ENCODE data around the gene PIM3. TPM values are rescaled to one million over a fixed set of nuclear protein-coding genes. Genes with fewer than 3 reads are reported as not detected.

PIM3 gene
- total RNA-seq, 4 donors from 2014 or later = 103 to 202 (median 143) TPM

GRCh38 chr22:49946612-49947295 is 13.8 kb upstream of the PIM3 start:
- H3K27me3 ChIP-seq = no peaks in the 10 kb centered on the region
- peak overlapping the region; percentile 39 for H3K4me3 ChIP-seq
- no peaks in the 10 kb centered on the region for H3K9me3 ChIP-seq
- no peak for TF ChIP-seq CTCF (IDR thresholded peaks at IDR 0.05)
- no peak for TF ChIP-seq POLR2AphosphoS5 (IDR thresholded peaks at IDR 0.05)
- no peak for TF ChIP-seq EP300 (IDR thresholded peaks at IDR 0.05)
- WGBS = 84% methylated on average over 2 of the region's 17 CpGs
- DNase-seq (ENCODE audit: low spot score in 2 of 2) = no peak
- H3K36me3 ChIP-seq = no peaks in the 10 kb centered on the region
- peaks cover 56% of the 10 kb centered on the region for H3K4me1 ChIP-seq
- H3K27ac ChIP-seq = peak overlapping the region; percentile 92

GRCh38 chr22:49947296-49947622 is 13.3 kb upstream of the PIM3 start:
- peaks cover 61% of the 10 kb centered on the region for H3K4me1 ChIP-seq
- peak overlapping the region; percentile 92 for H3K27ac ChIP-seq
- DNase-seq (ENCODE audit: low spot score in 2 of 2) = no peak
- no peaks in the 10 kb centered on the region for H3K27me3 ChIP-seq
- WGBS = 80% methylated on average over 1 of the region's 6 CpGs
- H3K4me3 ChIP-seq = peak overlapping the region; percentile 39
- TF ChIP-seq EP300 (IDR thresholded peaks at IDR 0.05) (no peak), POLR2A (IDR thresholded peaks at IDR 0.05) (no peak), CTCF (IDR thresholded peaks at IDR 0.05) (no peak), POLR2AphosphoS5 (IDR thresholded peaks at IDR 0.05) (no peak)
- no peaks in the 10 kb centered on the region for H3K9me3 ChIP-seq
- H3K36me3 ChIP-seq = no peaks in the 10 kb centered on the region

- H3K4me3 ChIP-seq = peak overlapping the region; percentile 39
- TF ChIP-seq POLR2AphosphoS5 (IDR thresholded peaks at IDR 0.05) = no peak
- TF ChIP-seq CTCF (IDR thresholded peaks at IDR 0.05) = no peak
- no peak for TF ChIP-seq POLR2A (IDR thresholded peaks at IDR 0.05)
- TF ChIP-seq EP300 (IDR thresholded peaks at IDR 0.05) = no peak
- no peaks in the 10 kb centered on the region for H3K9me3 ChIP-seq
- no peak for DNase-seq (ENCODE audit: low spot score in 2 of 2)
- WGBS = 57% methylated on average over 5 of the region's 23 CpGs
- peaks cover 71% of the 10 kb centered on the region for H3K4me1 ChIP-seq
- H3K27ac ChIP-seq = peak overlapping the region; percentile 92
- no peaks in the 10 kb centered on the region for H3K36me3 ChIP-seq
- H3K27me3 ChIP-seq = no peaks in the 10 kb centered on the region
Measured at GRCh38 chr22:49948116-49948957, 12.2 kb upstream of the PIM3 start.

- 94% methylated on average over 12 of the region's 42 CpGs for WGBS
- Histone ChIP-seq H3K4me1 (peaks cover 80% of the 10 kb centered on the region), H3K36me3 (no peaks in the 10 kb centered on the region), H3K27me3 (no peaks in the 10 kb centered on the region), H3K27ac (peak overlapping the region; percentile 92), H3K9me3 (no peaks in the 10 kb centered on the region), H3K4me3 (peak overlapping the region; percentile 39)
- TF ChIP-seq CTCF (IDR thresholded peaks at IDR 0.05) (no peak), EP300 (IDR thresholded peaks at IDR 0.05) (no peak), POLR2AphosphoS5 (IDR thresholded peaks at IDR 0.05) (peak in 2 of 3 donors; percentile 16 to 32), POLR2A (IDR thresholded peaks at IDR 0.05) (no peak)
- DNase-seq (ENCODE audit: low spot score in 2 of 2) = no peak
Measured at GRCh38 chr22:49948958-49949913, 11.3 kb upstream of the PIM3 start.

All from suprapubic skin (tissue), 4 donors.